ENCODE measurements around the gene ZBTB12. TPM values are rescaled to one million over a fixed set of nuclear protein-coding genes. Genes with fewer than 3 reads are reported as not detected.

ZBTB12 gene
- total and polyA plus RNA-seq, 9 of the 15 experiments (the other 6 are each of a cell fraction or from before 2014, with no cell fraction given), result 0.03 to 12.4 (median 5.8) TPM; not detected in 1

DNA sequence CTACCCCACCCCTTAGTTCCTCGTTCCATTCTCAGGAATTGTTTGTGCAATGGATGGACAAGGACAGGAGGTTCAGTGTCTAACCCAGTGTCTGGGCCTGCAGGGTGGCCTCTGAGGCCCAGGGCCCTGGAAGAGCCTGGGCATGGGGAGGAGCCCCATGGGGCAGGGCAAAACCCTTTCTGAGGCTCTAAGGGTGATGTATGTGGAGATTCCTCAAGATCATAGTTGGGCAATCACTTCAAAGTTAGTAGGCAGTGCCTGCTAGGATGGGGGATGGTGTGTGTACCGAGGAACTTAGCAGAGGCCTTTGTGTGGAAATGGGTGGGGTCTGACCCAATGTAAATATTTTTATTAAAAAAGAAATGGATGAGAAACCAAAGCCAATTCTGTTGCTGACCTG lies 18.9 kb upstream of the ZBTB12 start:
- BruUV-seq (replicated peaks), result no TSS peak
- no peak for FAIRE-seq
- in situ Hi-C loops (cut with MboI), result no loop called here
- Histone ChIP-seq H3K27ac (ENCODE audit: extremely low read depth, low read depth, low read length) (no peak overlapping the region), H3K9me3 (replicated peaks; ENCODE audit: control insufficient read depth, insufficient read depth, low read depth, low read length) (peaks cover 4% of the 10 kb centered on the region), H3K4me1 (replicated peaks in 1 of 2; ENCODE audit: control insufficient read depth in 2 of 2, insufficient read depth in 2 of 2, low read length in 2 of 2) (peaks cover 0 to 3% of the 10 kb centered on the region in 2 experiments; a peak in 1 of 5 replicates), H3K9ac (ENCODE audit: insufficient read depth in 1 of 2, low read depth in 2 of 2, low read length in 2 of 2) (peak overlapping the region in 1 of 2 experiments; percentile 50; a peak in 1 of 4 replicates), H3K4me2 (ENCODE audit: insufficient read depth, low read length) (no peak overlapping the region), H3K4me3 (no peak overlapping the region), H3K79me2 (ENCODE audit: control insufficient read depth, insufficient read depth, low read length) (no peaks in the 10 kb centered on the region), H3K9me1 (ENCODE audit: control insufficient read depth, insufficient read depth, low read length) (no peaks in the 10 kb centered on the region), H2AFZ (ENCODE audit: low read depth, low read length) (no peak overlapping the region), H3K27me3 (ENCODE audit: control insufficient read depth in 2 of 2, insufficient read depth in 2 of 2, low read length in 2 of 2) (no peaks in the 10 kb centered on the region), H4K20me1 (replicated peaks; ENCODE audit: control insufficient read depth, insufficient read depth, low read length) (no peaks in the 10 kb centered on the region), H3K36me3 (ENCODE audit: control insufficient read depth, insufficient read depth, low read length) (no peaks in the 10 kb centered on the region)
- DNase-seq (ENCODE audit: extremely low read depth in 1 of 4, low spot score in 3 of 4), result no peak
- intact Hi-C loops (cut with micrococcal nuclease), result no loop called here
- ATAC-seq, result no peak
- POLR2A ChIA-PET, result interaction anchor here (0.5 to 2.2 kb wide), 3 partner anchors 17 to 181 kb away, joined by 3 to 6 read pairs (median 3); partner anchors contain the start of gene MSH5
- TF ChIP-seq, protein P1, sequence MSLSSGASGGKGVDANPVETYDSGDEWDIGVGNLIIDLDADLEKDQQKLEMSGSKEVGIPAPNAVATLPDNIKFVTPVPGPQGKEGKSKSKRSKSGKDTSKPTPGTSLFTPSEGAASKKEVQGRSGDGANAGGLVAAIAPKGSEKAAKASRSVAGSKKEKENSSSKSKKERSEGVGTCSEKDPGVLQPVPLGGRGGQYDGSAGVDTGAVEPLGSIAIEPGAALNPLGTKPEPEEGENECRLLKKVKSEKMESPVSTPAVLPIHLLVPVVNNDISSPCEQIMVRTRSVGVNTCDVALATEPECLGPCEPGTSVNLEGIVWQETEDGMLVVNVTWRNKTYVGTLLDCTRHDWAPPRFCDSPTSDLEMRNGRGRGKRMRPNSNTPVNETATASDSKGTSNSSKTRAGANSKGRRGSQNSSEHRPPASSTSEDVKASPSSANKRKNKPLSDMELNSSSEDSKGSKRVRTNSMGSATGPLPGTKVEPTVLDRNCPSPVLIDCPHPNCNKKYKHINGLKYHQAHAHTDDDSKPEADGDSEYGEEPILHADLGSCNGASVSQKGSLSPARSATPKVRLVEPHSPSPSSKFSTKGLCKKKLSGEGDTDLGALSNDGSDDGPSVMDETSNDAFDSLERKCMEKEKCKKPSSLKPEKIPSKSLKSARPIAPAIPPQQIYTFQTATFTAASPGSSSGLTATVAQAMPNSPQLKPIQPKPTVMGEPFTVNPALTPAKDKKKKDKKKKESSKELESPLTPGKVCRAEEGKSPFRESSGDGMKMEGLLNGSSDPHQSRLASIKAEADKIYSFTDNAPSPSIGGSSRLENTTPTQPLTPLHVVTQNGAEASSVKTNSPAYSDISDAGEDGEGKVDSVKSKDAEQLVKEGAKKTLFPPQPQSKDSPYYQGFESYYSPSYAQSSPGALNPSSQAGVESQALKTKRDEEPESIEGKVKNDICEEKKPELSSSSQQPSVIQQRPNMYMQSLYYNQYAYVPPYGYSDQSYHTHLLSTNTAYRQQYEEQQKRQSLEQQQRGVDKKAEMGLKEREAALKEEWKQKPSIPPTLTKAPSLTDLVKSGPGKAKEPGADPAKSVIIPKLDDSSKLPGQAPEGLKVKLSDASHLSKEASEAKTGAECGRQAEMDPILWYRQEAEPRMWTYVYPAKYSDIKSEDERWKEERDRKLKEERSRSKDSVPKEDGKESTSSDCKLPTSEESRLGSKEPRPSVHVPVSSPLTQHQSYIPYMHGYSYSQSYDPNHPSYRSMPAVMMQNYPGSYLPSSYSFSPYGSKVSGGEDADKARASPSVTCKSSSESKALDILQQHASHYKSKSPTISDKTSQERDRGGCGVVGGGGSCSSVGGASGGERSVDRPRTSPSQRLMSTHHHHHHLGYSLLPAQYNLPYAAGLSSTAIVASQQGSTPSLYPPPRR (CRISPR knock-in tag; IDR thresholded peaks at IDR 0.05; ENCODE audit: borderline replicate concordance), result no peak
- TF ChIP-seq KAT7 (CRISPR knock-in tag; IDR thresholded peaks at IDR 0.05; ENCODE audit: borderline replicate concordance), result no peak
- no peak for TF ChIP-seq NR1H2 (CRISPR knock-in tag; IDR thresholded peaks at IDR 0.05)
- no peak for TF ChIP-seq SNIP1 (IDR thresholded peaks at IDR 0.05; ENCODE audit: low read depth)
- TF ChIP-seq MEF2A (IDR thresholded peaks at IDR 0.05; ENCODE audit: control insufficient read depth, low read depth, low read length), result no peak
- no peak for TF ChIP-seq JUN (IDR thresholded peaks at IDR 0.05; ENCODE audit: borderline replicate concordance, low read depth, low read length)
- no peak for TF ChIP-seq JUN (CRISPR knock-in tag; IDR thresholded peaks at IDR 0.05; ENCODE audit: borderline replicate concordance)
- no peak for TF ChIP-seq KHSRP (IDR thresholded peaks at IDR 0.05)
- TF ChIP-seq GATAD2A (IDR thresholded peaks at IDR 0.05), result no peak
- TF ChIP-seq, protein P2, sequence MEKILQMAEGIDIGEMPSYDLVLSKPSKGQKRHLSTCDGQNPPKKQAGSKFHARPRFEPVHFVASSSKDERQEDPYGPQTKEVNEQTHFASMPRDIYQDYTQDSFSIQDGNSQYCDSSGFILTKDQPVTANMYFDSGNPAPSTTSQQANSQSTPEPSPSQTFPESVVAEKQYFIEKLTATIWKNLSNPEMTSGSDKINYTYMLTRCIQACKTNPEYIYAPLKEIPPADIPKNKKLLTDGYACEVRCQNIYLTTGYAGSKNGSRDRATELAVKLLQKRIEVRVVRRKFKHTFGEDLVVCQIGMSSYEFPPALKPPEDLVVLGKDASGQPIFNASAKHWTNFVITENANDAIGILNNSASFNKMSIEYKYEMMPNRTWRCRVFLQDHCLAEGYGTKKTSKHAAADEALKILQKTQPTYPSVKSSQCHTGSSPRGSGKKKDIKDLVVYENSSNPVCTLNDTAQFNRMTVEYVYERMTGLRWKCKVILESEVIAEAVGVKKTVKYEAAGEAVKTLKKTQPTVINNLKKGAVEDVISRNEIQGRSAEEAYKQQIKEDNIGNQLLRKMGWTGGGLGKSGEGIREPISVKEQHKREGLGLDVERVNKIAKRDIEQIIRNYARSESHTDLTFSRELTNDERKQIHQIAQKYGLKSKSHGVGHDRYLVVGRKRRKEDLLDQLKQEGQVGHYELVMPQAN (IDR thresholded peaks at IDR 0.05; ENCODE audit: borderline replicate concordance), result no peak
- no peak for TF ChIP-seq ZNF408 (CRISPR knock-in tag; IDR thresholded peaks at IDR 0.05; ENCODE audit: low read depth)
- no peak for TF ChIP-seq ZNF41 (CRISPR knock-in tag; conservative IDR thresholded peaks at IDR 0.05)
- TF ChIP-seq, protein P3, sequence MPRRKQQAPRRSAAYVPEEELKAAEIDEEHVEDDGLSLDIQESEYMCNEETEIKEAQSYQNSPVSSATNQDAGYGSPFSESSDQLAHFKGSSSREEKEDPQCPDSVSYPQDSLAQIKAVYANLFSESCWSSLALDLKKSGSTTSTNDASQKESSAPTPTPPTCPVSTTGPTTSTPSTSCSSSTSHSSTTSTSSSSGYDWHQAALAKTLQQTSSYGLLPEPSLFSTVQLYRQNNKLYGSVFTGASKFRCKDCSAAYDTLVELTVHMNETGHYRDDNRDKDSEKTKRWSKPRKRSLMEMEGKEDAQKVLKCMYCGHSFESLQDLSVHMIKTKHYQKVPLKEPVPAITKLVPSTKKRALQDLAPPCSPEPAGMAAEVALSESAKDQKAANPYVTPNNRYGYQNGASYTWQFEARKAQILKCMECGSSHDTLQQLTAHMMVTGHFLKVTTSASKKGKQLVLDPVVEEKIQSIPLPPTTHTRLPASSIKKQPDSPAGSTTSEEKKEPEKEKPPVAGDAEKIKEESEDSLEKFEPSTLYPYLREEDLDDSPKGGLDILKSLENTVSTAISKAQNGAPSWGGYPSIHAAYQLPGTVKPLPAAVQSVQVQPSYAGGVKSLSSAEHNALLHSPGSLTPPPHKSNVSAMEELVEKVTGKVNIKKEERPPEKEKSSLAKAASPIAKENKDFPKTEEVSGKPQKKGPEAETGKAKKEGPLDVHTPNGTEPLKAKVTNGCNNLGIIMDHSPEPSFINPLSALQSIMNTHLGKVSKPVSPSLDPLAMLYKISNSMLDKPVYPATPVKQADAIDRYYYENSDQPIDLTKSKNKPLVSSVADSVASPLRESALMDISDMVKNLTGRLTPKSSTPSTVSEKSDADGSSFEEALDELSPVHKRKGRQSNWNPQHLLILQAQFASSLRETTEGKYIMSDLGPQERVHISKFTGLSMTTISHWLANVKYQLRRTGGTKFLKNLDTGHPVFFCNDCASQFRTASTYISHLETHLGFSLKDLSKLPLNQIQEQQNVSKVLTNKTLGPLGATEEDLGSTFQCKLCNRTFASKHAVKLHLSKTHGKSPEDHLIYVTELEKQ (CRISPR knock-in tag; IDR thresholded peaks at IDR 0.05), result no peak
- no peak for TF ChIP-seq OTX1 (CRISPR knock-in tag; IDR thresholded peaks at IDR 0.05)
- 15% methylated on average over 2 of the region's 2 CpGs for WGBS (ENCODE audit: insufficient coverage, low coverage, missing lambda C conversion rate)
- CTCF ChIA-PET (ENCODE audit: low intra/inter-chr PET ratio), result no interaction called here
